LoVo (cell line): ENCODE results near the gene SGSM1.

ENCODE experiments used
- DNase-seq: peaks from one replicate; pipeline ENCODE4 v3.0.0-alpha.2; 2016; ENCODE audit warnings: low spot score

SGSM1 gene

GRCh38 chr22:24805790-24806662, at the start of gene SGSM1:
SGSM1 (plus strand) TSS chr22:24806211; CDS start chr22:24806326, 115 bp downstream.
- peak; percentile 88 for DNase-seq

- peak; percentile 51 for DNase-seq
Observed at GRCh38 chr22:24758164-24758799, 47.7 kb upstream of the SGSM1 start.

- DNase-seq, result no peak
Observed at GRCh38 chr22:24759765-24760164, 46.2 kb upstream of the SGSM1 start.

GRCh38 chr22:24760708-24761306, 45.2 kb upstream of the SGSM1 start:
- no peak for DNase-seq

- no peak for DNase-seq
Observed at GRCh38 chr22:24761888-24762675, 43.9 kb upstream of the SGSM1 start.

- DNase-seq, result no peak
Observed at GRCh38 chr22:24763872-24764485, 42.0 kb upstream of the SGSM1 start.

GRCh38 chr22:24765166-24765565, 40.8 kb upstream of the SGSM1 start:
- DNase-seq, result no peak

GRCh38 chr22:24768537-24769374, 37.3 kb upstream of the SGSM1 start:
- DNase-seq, result peak; percentile 68

GRCh38 chr22:24772493-24773220, 33.4 kb upstream of the SGSM1 start:
- DNase-seq, result peak; percentile 15

GRCh38 chr22:24775769-24776492, 30.1 kb upstream of the SGSM1 start:
- DNase-seq, result no peak

- DNase-seq, result no peak
Observed at GRCh38 chr22:24776525-24776924, 29.5 kb upstream of the SGSM1 start.

GRCh38 chr22:24789516-24789915, 16.5 kb upstream of the SGSM1 start:
- no peak for DNase-seq

- no peak for DNase-seq
Observed at GRCh38 chr22:24791362-24791761, 14.6 kb upstream of the SGSM1 start.

GRCh38 chr22:24796056-24796455, 10.0 kb upstream of the SGSM1 start:
- DNase-seq, result no peak

GRCh38 chr22:24796860-24797259, 9.2 kb upstream of the SGSM1 start:
- no peak for DNase-seq

- no peak for DNase-seq
Observed at GRCh38 chr22:24801901-24802465, 4.0 kb upstream of the SGSM1 start.

- peak; percentile 66 for DNase-seq
Observed at GRCh38 chr22:24803064-24803542, 2.9 kb upstream of the SGSM1 start.

- no peak for DNase-seq
Observed at GRCh38 chr22:24806663-24807001, 621 bp downstream of the SGSM1 start.
